ENCODE measurements around the gene GALNTL6.

GALNTL6 gene

DNA sequence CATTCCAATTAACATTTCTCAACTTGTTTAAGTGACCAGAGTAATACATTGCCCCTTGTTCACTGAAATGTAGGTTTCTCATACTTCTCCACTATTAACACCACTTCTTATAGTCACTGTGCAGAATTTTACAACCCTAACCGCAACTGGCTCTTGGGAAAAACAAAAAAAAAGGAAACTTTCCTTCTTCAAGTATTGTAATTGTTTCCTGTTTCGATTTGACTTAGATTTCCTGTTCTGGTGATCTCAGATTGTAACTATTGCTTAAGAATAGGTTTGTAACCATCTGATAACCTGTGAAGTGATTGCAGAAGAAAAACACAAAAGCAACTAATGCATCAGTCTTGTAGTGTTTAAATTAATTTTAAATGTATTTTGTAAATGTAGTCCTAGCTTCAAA, 760.7 kb downstream of the GALNTL6 start:
- no peaks in the 10 kb centered on the region for H3K4me1 ChIP-seq (ENCODE audit: control insufficient read depth, insufficient read depth, low read length)

DNA sequence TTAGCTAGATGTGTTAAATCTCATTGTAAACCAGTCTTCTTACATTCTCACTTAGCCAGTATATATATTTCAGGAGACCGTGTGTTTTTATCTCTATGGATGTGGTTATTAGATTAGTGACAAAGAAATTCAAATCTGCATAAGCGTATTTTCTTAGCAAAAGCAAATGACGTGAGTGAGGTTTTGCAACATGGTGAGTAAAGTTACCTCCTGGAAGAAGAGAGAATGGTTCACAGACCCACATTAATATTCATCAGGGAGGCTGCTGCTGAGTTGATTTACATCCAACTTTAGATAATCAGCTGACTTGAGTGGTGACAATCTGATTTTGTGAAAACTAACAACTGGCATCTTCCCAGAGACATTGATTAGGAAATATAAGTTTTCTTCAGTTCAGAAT, 765.5 kb downstream of the GALNTL6 start:
- Histone ChIP-seq H3K27me3 (ENCODE audit: control insufficient read depth in 1 of 2, insufficient read depth in 2 of 2, low read length in 2 of 2) (no peaks in the 10 kb centered on the region), H3K4me3 (ENCODE audit: low read length in 2 of 2) (no peak overlapping the region), H3K4me1 (ENCODE audit: control insufficient read depth, insufficient read depth, low read length) (no peaks in the 10 kb centered on the region), H3K9ac (ENCODE audit: low read length in 2 of 2) (no peak overlapping the region), H3K9me3 (ENCODE audit: control insufficient read depth in 2 of 2, low read length in 2 of 2) (no peaks in the 10 kb centered on the region), H3K36me3 (ENCODE audit: control insufficient read depth in 2 of 2, insufficient read depth in 2 of 2, low read length in 2 of 2) (no peaks in the 10 kb centered on the region), H3K27ac (ENCODE audit: low read length) (no peak overlapping the region)

More for the DNA sequence above, 760.7 kb downstream of the GALNTL6 start:
- no peaks in the 10 kb centered on the region for H3K27me3 ChIP-seq (ENCODE audit: control insufficient read depth in 1 of 2, insufficient read depth in 2 of 2, low read length in 2 of 2)
- H3K9me3 ChIP-seq (ENCODE audit: control insufficient read depth in 2 of 2, low read length in 2 of 2) = no peaks in the 10 kb centered on the region
- no peak overlapping the region for H3K27ac ChIP-seq (ENCODE audit: low read length)
- no peak overlapping the region for H3K4me3 ChIP-seq (ENCODE audit: low read length in 2 of 2)
- no peaks in the 10 kb centered on the region for H3K36me3 ChIP-seq (ENCODE audit: control insufficient read depth in 2 of 2, insufficient read depth in 2 of 2, low read length in 2 of 2)
- no peak overlapping the region for H3K9ac ChIP-seq (ENCODE audit: low read length in 2 of 2)

DNA sequence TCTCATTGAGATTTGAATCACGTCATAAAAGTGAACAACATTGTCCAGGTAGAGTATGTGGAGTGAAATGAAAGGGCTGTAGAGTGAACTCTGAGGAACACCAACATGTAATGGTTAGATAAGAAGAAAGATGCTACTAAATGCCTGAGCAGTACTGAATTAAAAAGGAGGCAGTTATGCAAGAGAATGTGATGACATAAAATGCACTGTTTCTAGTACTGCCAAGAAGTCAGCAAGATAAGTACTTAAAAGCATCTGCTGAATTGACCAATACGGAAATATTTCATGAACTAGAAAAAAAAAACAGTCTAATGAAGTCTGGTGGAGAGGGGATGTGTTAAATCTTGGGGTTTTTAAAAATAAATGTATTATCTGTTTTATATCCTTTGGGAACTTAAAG, 771.6 kb downstream of the GALNTL6 start:
- Histone ChIP-seq H3K4me1 (ENCODE audit: control insufficient read depth, insufficient read depth, low read length) (no peaks in the 10 kb centered on the region), H3K27me3 (ENCODE audit: control insufficient read depth in 1 of 2, insufficient read depth in 2 of 2, low read length in 2 of 2) (no peaks in the 10 kb centered on the region), H3K9ac (ENCODE audit: low read length in 2 of 2) (no peak overlapping the region), H3K9me3 (ENCODE audit: control insufficient read depth in 2 of 2, low read length in 2 of 2) (no peaks in the 10 kb centered on the region), H3K27ac (ENCODE audit: low read length) (no peak overlapping the region), H3K4me3 (ENCODE audit: low read length in 2 of 2) (no peak overlapping the region), H3K36me3 (ENCODE audit: control insufficient read depth in 2 of 2, insufficient read depth in 2 of 2, low read length in 2 of 2) (no peaks in the 10 kb centered on the region)

DNA sequence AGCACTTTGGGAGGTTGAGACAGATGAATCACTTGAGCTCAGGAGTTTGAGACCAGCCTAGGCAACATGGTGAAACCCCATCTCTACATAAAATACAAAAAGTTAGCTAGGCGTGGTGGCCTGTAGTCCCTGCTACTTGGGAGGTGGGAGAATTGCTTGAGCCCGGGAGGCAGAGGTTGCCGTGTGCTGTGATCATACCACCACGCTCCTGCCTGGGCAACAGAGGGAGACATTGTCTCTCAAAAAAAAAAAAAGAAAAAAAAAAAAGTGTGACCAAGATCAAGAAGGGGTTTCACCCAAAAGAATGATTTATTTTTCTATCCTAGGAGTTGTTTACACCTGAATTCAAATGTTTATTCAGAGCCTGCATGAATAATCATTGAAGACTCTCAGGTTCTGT, 783.0 kb downstream of the GALNTL6 start:
- no peaks in the 10 kb centered on the region for H3K27me3 ChIP-seq (ENCODE audit: control insufficient read depth in 1 of 2, insufficient read depth in 2 of 2, low read length in 2 of 2)
- no peak overlapping the region for H3K27ac ChIP-seq (ENCODE audit: low read length)
- H3K4me1 ChIP-seq (ENCODE audit: control insufficient read depth, insufficient read depth, low read length) = no peaks in the 10 kb centered on the region
- no peaks in the 10 kb centered on the region for H3K36me3 ChIP-seq (ENCODE audit: control insufficient read depth in 2 of 2, insufficient read depth in 2 of 2, low read length in 2 of 2)
- H3K4me3 ChIP-seq (ENCODE audit: low read length in 2 of 2) = no peak overlapping the region
- H3K9me3 ChIP-seq (ENCODE audit: control insufficient read depth in 2 of 2, low read length in 2 of 2) = no peaks in the 10 kb centered on the region
- H3K9ac ChIP-seq (ENCODE audit: low read length in 2 of 2) = no peak overlapping the region

DNA sequence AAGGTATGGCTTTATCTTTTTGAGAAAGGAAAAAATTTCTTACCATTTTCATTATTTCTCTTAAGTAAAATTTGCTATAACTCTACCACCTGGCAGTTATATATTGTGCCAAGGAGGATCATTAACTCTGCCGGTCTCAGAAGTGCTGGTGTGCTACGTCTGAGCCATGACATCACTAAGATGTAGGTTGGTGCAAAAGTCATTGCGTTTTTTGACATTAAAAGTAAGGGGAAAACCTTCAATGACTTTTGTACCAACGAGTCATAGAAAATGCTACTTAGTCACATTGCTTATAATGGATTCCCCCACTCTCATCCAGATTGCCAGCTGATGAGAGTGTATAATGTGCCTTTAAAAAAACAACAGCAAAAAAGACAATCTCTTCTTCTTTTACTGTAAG, 786.4 kb downstream of the GALNTL6 start:
- Histone ChIP-seq H3K4me1 (ENCODE audit: control insufficient read depth, insufficient read depth, low read length) (no peaks in the 10 kb centered on the region), H3K36me3 (ENCODE audit: control insufficient read depth in 2 of 2, insufficient read depth in 2 of 2, low read length in 2 of 2) (no peaks in the 10 kb centered on the region), H3K9me3 (ENCODE audit: control insufficient read depth in 2 of 2, low read length in 2 of 2) (no peaks in the 10 kb centered on the region), H3K9ac (ENCODE audit: low read length in 2 of 2) (no peak overlapping the region), H3K4me3 (ENCODE audit: low read length in 2 of 2) (no peak overlapping the region), H3K27ac (ENCODE audit: low read length) (no peak overlapping the region), H3K27me3 (ENCODE audit: control insufficient read depth in 1 of 2, insufficient read depth in 2 of 2, low read length in 2 of 2) (no peaks in the 10 kb centered on the region)

DNA sequence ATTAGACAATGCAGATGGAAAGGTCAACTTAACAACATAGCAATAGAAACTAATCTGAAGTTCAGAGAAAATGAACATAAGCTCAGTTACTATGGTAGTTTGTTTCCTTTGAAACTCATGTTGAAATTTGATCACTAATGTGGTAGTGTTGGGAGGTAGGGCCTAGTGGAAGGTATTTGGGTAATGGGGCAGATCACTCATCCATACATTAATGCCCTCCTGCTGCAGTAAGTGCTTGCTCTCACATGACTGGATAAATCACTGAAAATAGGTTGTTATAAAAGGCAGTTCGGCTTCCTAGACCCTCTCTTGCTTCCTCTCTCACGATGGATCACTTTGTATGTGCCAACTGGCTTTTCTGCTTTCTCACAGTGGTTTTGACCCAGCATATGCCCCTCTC, 788.0 kb downstream of the GALNTL6 start:
- Histone ChIP-seq H3K27ac (ENCODE audit: low read length) (no peak overlapping the region), H3K9ac (ENCODE audit: low read length in 2 of 2) (no peak overlapping the region), H3K36me3 (ENCODE audit: control insufficient read depth in 2 of 2, insufficient read depth in 2 of 2, low read length in 2 of 2) (no peaks in the 10 kb centered on the region)

DNA sequence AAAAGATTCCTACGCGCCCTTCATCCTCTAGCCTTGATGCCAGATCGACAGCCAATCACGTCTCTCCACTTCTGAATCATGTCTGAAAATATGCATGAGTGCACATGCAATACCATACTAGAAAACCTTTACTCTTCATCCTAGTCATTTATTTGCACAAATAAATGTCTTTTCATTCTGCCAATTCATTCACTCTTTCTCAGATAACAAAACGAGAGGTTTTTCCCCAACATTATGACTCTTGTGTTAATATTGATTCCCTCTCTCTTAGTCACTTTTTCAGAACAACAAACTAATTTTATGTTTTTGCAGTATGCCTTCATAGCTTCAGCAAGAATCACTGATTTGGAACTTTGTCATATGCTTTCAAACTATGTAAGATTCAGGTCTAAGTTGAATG, 806.0 kb downstream of the GALNTL6 start:
- Histone ChIP-seq H3K9me3 (ENCODE audit: control insufficient read depth in 2 of 2, low read length in 2 of 2) (no peaks in the 10 kb centered on the region), H3K27ac (ENCODE audit: low read length) (no peak overlapping the region), H3K27me3 (ENCODE audit: control insufficient read depth in 1 of 2, insufficient read depth in 2 of 2, low read length in 2 of 2) (no peaks in the 10 kb centered on the region), H3K4me1 (ENCODE audit: control insufficient read depth, insufficient read depth, low read length) (no peaks in the 10 kb centered on the region), H3K36me3 (ENCODE audit: control insufficient read depth in 2 of 2, insufficient read depth in 2 of 2, low read length in 2 of 2) (no peaks in the 10 kb centered on the region), H3K4me3 (ENCODE audit: low read length in 2 of 2) (no peak overlapping the region), H3K9ac (ENCODE audit: low read length in 2 of 2) (no peak overlapping the region)

More for the DNA sequence above, 788.0 kb downstream of the GALNTL6 start:
- H3K27me3 ChIP-seq (ENCODE audit: control insufficient read depth in 1 of 2, insufficient read depth in 2 of 2, low read length in 2 of 2) = no peaks in the 10 kb centered on the region
- no peaks in the 10 kb centered on the region for H3K9me3 ChIP-seq (ENCODE audit: control insufficient read depth in 2 of 2, low read length in 2 of 2)
- no peaks in the 10 kb centered on the region for H3K4me1 ChIP-seq (ENCODE audit: control insufficient read depth, insufficient read depth, low read length)
- no peak overlapping the region for H3K4me3 ChIP-seq (ENCODE audit: low read length in 2 of 2)

DNA sequence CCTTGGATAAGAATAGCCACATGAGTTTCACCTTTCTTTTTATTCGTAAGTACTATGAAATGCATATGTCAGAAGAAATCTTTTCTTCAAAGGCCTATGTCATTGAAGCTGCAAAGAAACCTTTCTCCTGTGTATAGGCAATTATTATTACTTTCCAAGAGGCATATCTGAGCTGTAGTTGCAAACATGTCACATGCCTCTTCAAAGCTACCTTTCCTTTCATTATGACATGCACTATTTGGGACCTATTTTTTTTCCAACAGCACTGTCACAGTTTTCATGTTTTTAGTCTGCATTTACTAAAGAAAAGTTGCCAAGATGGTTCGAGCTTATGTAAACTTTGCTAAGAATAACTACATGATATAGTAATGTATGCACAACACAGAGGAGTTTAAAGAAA, 806.6 kb downstream of the GALNTL6 start:
- Histone ChIP-seq H3K4me1 (ENCODE audit: control insufficient read depth, insufficient read depth, low read length) (no peaks in the 10 kb centered on the region), H3K4me3 (ENCODE audit: low read length in 2 of 2) (no peak overlapping the region), H3K27ac (ENCODE audit: low read length) (no peak overlapping the region), H3K27me3 (ENCODE audit: control insufficient read depth in 1 of 2, insufficient read depth in 2 of 2, low read length in 2 of 2) (no peaks in the 10 kb centered on the region), H3K9ac (ENCODE audit: low read length in 2 of 2) (no peak overlapping the region), H3K9me3 (ENCODE audit: control insufficient read depth in 2 of 2, low read length in 2 of 2) (no peaks in the 10 kb centered on the region), H3K36me3 (ENCODE audit: control insufficient read depth in 2 of 2, insufficient read depth in 2 of 2, low read length in 2 of 2) (no peaks in the 10 kb centered on the region)

DNA sequence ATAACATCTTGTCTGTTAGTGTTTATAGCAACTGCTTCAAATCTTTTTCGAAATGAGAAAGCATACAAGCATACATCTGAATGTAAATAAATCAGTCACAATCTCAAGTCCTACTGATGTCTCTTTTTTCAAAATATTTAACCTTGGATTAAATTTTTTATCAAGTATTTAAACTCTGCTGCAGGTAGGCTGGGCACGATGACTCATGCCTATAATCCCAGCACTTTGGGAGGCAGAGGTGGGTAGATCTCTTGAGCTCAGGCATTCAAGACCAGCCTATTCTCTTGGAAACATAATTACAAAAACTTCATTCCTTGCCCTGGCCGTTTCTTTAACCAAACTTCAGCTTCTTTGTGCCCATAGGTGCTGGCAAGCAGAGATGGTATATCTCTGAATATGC, 815.1 kb downstream of the GALNTL6 start:
- Histone ChIP-seq H3K27ac (ENCODE audit: low read length) (no peak overlapping the region), H3K4me1 (ENCODE audit: control insufficient read depth, insufficient read depth, low read length) (no peaks in the 10 kb centered on the region), H3K9me3 (ENCODE audit: control insufficient read depth in 2 of 2, low read length in 2 of 2) (no peaks in the 10 kb centered on the region), H3K9ac (ENCODE audit: low read length in 2 of 2) (no peak overlapping the region), H3K27me3 (ENCODE audit: control insufficient read depth in 1 of 2, insufficient read depth in 2 of 2, low read length in 2 of 2) (no peaks in the 10 kb centered on the region), H3K36me3 (ENCODE audit: control insufficient read depth in 2 of 2, insufficient read depth in 2 of 2, low read length in 2 of 2) (no peaks in the 10 kb centered on the region), H3K4me3 (ENCODE audit: low read length in 2 of 2) (no peak overlapping the region)

DNA sequence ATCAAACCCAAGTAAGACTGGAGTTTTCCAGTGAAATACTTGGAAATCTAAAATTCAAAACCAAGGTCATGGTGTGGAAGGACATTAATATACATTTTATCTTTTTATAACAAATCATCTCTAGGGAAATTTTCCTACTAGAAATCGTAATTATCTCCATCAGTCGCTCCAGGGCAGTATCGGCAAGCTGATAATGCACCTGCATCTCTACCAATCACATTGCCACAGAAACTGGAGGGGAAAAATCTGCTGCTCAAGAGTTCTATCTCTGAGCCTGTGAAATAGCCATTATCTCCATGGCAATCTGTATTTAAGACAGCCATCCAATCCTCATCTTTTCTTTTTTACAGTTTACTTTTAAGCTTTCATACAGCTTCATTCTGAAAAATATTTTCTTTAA, 817.1 kb downstream of the GALNTL6 start:
- no peak overlapping the region for H3K4me3 ChIP-seq (ENCODE audit: low read length in 2 of 2)
- H3K27ac ChIP-seq (ENCODE audit: low read length) = no peak overlapping the region
- no peaks in the 10 kb centered on the region for H3K36me3 ChIP-seq (ENCODE audit: control insufficient read depth in 2 of 2, insufficient read depth in 2 of 2, low read length in 2 of 2)
- H3K9ac ChIP-seq (ENCODE audit: low read length in 2 of 2) = no peak overlapping the region
- H3K27me3 ChIP-seq (ENCODE audit: control insufficient read depth in 1 of 2, insufficient read depth in 2 of 2, low read length in 2 of 2) = no peaks in the 10 kb centered on the region
- H3K4me1 ChIP-seq (ENCODE audit: control insufficient read depth, insufficient read depth, low read length) = no peaks in the 10 kb centered on the region
- no peaks in the 10 kb centered on the region for H3K9me3 ChIP-seq (ENCODE audit: control insufficient read depth in 2 of 2, low read length in 2 of 2)

DNA sequence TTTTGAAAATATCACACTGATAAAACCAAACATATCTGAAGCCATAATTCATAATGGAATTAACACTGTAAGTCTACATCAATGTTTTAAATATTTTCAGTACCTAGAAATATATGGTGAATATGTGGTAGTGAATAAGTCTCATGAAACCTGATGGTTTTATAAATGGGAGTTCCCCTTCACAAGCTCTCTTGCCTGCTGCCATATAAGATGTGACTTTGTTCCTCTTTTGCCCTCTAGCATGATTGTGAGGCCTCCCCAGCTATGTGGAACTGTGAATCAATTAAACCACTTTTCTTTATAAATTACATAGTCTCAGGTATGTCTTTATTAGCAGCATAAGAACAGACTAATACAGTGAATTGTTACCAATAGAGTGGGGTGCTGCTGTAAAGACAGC, 818.6 kb downstream of the GALNTL6 start:
- H3K4me3 ChIP-seq (ENCODE audit: low read length in 2 of 2) = no peak overlapping the region
- H3K9me3 ChIP-seq (ENCODE audit: control insufficient read depth in 2 of 2, low read length in 2 of 2) = no peaks in the 10 kb centered on the region
- no peak overlapping the region for H3K27ac ChIP-seq (ENCODE audit: low read length)
- H3K36me3 ChIP-seq (ENCODE audit: control insufficient read depth in 2 of 2, insufficient read depth in 2 of 2, low read length in 2 of 2) = no peaks in the 10 kb centered on the region
- no peak overlapping the region for H3K9ac ChIP-seq (ENCODE audit: low read length in 2 of 2)
- no peaks in the 10 kb centered on the region for H3K27me3 ChIP-seq (ENCODE audit: control insufficient read depth in 1 of 2, insufficient read depth in 2 of 2, low read length in 2 of 2)
- H3K4me1 ChIP-seq (ENCODE audit: control insufficient read depth, insufficient read depth, low read length) = no peaks in the 10 kb centered on the region

DNA sequence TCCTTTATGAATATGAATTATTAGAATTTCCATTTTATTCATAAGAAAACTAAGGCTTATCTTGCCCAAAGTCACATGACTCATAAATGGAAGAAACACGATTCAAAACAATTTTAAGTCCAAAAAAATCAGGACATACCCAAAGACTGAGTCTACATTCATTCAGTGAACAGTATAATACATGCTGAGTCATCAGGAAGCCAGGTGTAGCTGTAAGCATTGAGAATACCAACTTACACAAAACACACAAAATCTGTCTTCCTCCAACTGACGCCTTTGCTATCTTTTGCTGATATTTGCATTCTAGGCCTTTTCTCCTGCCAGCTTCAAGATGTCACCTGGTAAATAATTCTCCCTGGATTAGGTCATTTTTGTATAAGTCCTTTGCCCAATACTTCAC, 835.3 kb downstream of the GALNTL6 start:
- Histone ChIP-seq H3K36me3 (ENCODE audit: control insufficient read depth in 2 of 2, insufficient read depth in 2 of 2, low read length in 2 of 2) (no peaks in the 10 kb centered on the region), H3K4me1 (ENCODE audit: control insufficient read depth, insufficient read depth, low read length) (no peaks in the 10 kb centered on the region), H3K9me3 (ENCODE audit: control insufficient read depth in 2 of 2, low read length in 2 of 2) (no peaks in the 10 kb centered on the region), H3K27me3 (ENCODE audit: control insufficient read depth in 1 of 2, insufficient read depth in 2 of 2, low read length in 2 of 2) (no peaks in the 10 kb centered on the region), H3K27ac (ENCODE audit: low read length) (no peak overlapping the region), H3K9ac (ENCODE audit: low read length in 2 of 2) (no peak overlapping the region), H3K4me3 (ENCODE audit: low read length in 2 of 2) (no peak overlapping the region)
